GM12892 (cell line): ENCODE measurements around the gene FBLN1.

Experiments used
- POLR2AphosphoS5 ChIP-seq: IDR thresholded peaks from 2 replicates; pipeline ENCODE4 v1.6.1; 2011; ENCODE audit warnings: low read depth, low read length, control low read depth
- TAF1 ChIP-seq: IDR thresholded peaks from 2 replicates; pipeline ENCODE4 v1.6.1; 2011; ENCODE audit warnings: low read depth, mild to moderate bottlenecking, control low read depth, low read length, borderline replicate concordance

DNA sequence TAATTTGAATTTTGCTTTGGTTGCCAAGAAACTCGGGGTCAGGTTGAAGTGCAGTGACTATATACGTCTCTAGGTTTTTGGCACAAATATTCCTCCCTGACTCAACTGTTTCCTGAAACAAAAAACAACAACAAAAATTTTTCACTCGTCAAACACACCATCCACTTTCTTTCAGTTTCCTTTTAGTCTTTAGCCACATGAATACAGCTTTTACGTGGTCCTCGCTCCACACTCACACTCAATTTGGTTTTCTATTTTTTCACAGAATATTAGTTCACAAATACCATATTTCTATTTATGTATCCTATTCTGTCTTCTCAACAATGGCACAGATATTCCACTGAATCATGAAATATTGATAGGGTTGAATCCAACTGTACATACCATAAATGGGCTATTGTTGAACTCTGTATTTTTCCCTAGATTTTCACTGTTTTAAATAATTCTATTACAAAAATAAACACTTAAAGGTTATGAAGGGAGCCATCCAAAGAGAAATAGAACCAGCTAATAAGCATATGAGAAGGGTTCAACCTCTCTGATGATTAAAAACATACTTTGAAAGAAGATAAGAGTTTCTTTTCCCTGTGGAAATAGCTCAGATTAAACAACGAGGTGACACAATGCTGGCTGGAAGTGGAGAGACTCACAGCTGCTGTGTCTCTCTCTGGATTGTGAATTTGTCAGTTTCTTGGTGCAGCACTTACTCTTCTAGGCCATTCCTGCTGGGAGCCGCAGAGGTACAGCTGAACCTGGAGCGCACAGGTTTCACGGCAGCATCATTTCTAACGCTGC, 5.1 kb upstream of the FBLN1 start:
- TF ChIP-seq POLR2AphosphoS5 (no peak), TAF1 (no peak)
